Vagina (tissue), 2 donors: ENCODE results near the gene C16orf95. TPM values are rescaled to one million over a fixed set of nuclear protein-coding genes. Genes with fewer than 3 reads are reported as not detected.

Source experiments
- DNase-seq, 2 donors: peaks; one replicate each; pipeline ENCODE4 v3.0.0-alpha.2; 2017; ENCODE audit errors: extremely low spot score in 2 of 2
- H3K27ac ChIP-seq: fragments of 200-600 bp; sonication (generic); one replicate; pipeline ENCODE4 v1.5.1; 2019
- H3K27me3 ChIP-seq: fragments of 200-600 bp; sonication (generic); one replicate; pipeline ENCODE4 v1.5.1; 2019
- H3K36me3 ChIP-seq, 2 donors: fragments of 200-600 bp; sonication (generic); one replicate each; pipeline ENCODE4 v1.5.1; 2017 to 2019
- H3K4me1 ChIP-seq: fragments of 200-600 bp; sonication (generic); one replicate; pipeline ENCODE4 v1.5.1; 2019
- H3K4me3 ChIP-seq, 2 donors: fragments of 200-600 bp; sonication (generic); 1 replicate in 1 of 2; 2 replicates in 1 of 2; pipeline ENCODE4 v1.5.1; 2016 to 2019
- H3K9me3 ChIP-seq: fragments of 200-600 bp; sonication (generic); one replicate; pipeline ENCODE4 v1.5.1; 2019
- CTCF ChIP-seq, 3 experiments: fragments of 450-650 bp in 2 of 3; fragments of 200-600 bp in 1 of 3; sonication (generic) in 1 of 3; IDR thresholded peaks; one replicate each; pipeline ENCODE4 v1.5.1; 2017 to 2019; ENCODE audit warnings: antibody characterized with exemption in 3 of 3, mild to moderate bottlenecking in 2 of 3, moderate library complexity in 2 of 3
- POLR2A ChIP-seq, 2 donors: fragments of 450-650 bp; IDR thresholded peaks; one replicate each; pipeline ENCODE4 v1.6.1; 2017; ENCODE audit warnings: antibody characterized with exemption in 2 of 2, mild to moderate bottlenecking in 2 of 2, moderate library complexity in 2 of 2
- POLR2AphosphoS5 ChIP-seq, 2 donors: sonication (generic); formaldehyde crosslinking; IDR thresholded peaks; one replicate each; pipeline ENCODE4 v1.9.0; 2017; ENCODE audit warnings: antibody characterized with exemption in 2 of 2, mild to moderate bottlenecking in 2 of 2, low read depth in 1 of 2; ENCODE audit not compliant: insufficient read depth in 1 of 2
- intact Hi-C: fragments of 100-400 bp; cut with DNase I; formaldehyde crosslinking; loops from one replicate; pipeline ENCODE4 v1.15.1; 2023
- total RNA-seq: library from RNA; depleted of rRNA; stranded (reverse); fragments of >200 nt; gene quantifications from one replicate; pipeline ENCODE4 v1.2.3, GENCODE V29; 2016

Gene C16orf95
- total RNA-seq, 1 donor from 2014 or later: 1.5 TPM

- TF ChIP-seq CTCF (IDR thresholded peaks at IDR 0.05) (no peak), POLR2A (IDR thresholded peaks at IDR 0.05) (no peak), POLR2AphosphoS5 (IDR thresholded peaks at IDR 0.05; ENCODE audit: insufficient read depth in 1 of 2, low read depth in 1 of 2) (no peak)
- Histone ChIP-seq H3K27me3 (no peaks in the 10 kb centered on the region), H3K4me3 (no peak overlapping the region), H3K36me3 (no peaks in the 10 kb centered on the region), H3K4me1 (no peaks in the 10 kb centered on the region), H3K27ac (no peak overlapping the region), H3K9me3 (no peaks in the 10 kb centered on the region)
- no peak for DNase-seq
- intact Hi-C loops: no loop called here
Observed at GRCh38 chr16:87267566-87267965, 49.6 kb downstream of the C16orf95 start.

GRCh38 chr16:87266846-87267245, 50.3 kb downstream of the C16orf95 start:
- H3K4me1 ChIP-seq: no peaks in the 10 kb centered on the region

GRCh38 chr16:87265261-87265660, 51.9 kb downstream of the C16orf95 start:
- Histone ChIP-seq H3K27ac (no peak overlapping the region), H3K4me3 (no peak overlapping the region), H3K4me1 (no peaks in the 10 kb centered on the region), H3K27me3 (no peaks in the 10 kb centered on the region), H3K9me3 (no peaks in the 10 kb centered on the region), H3K36me3 (no peaks in the 10 kb centered on the region)
- no peak for DNase-seq
- intact Hi-C loops: no loop called here
- TF ChIP-seq CTCF (IDR thresholded peaks at IDR 0.05) (no peak), POLR2AphosphoS5 (IDR thresholded peaks at IDR 0.05; ENCODE audit: insufficient read depth in 1 of 2, low read depth in 1 of 2) (no peak), POLR2A (IDR thresholded peaks at IDR 0.05) (no peak)

More at GRCh38 chr16:87266846-87267245, 50.3 kb downstream of the C16orf95 start:
- H3K27ac ChIP-seq: no peak overlapping the region
- no peaks in the 10 kb centered on the region for H3K9me3 ChIP-seq
- no peak for DNase-seq
- no peak overlapping the region for H3K4me3 ChIP-seq
- H3K36me3 ChIP-seq: no peaks in the 10 kb centered on the region
- TF ChIP-seq POLR2A (IDR thresholded peaks at IDR 0.05) (no peak), POLR2AphosphoS5 (IDR thresholded peaks at IDR 0.05; ENCODE audit: insufficient read depth in 1 of 2, low read depth in 1 of 2) (no peak), CTCF (IDR thresholded peaks at IDR 0.05) (no peak)
- no peaks in the 10 kb centered on the region for H3K27me3 ChIP-seq
- intact Hi-C loops: no loop called here

- H3K27me3 ChIP-seq: no peaks in the 10 kb centered on the region
- intact Hi-C loops: no loop called here
- no peak overlapping the region for H3K4me3 ChIP-seq
- H3K27ac ChIP-seq: no peak overlapping the region
- no peaks in the 10 kb centered on the region for H3K36me3 ChIP-seq
- no peak for TF ChIP-seq POLR2A (IDR thresholded peaks at IDR 0.05)
- TF ChIP-seq CTCF (IDR thresholded peaks at IDR 0.05): no peak
- H3K4me1 ChIP-seq: no peaks in the 10 kb centered on the region
- H3K9me3 ChIP-seq: no peaks in the 10 kb centered on the region
- DNase-seq: no peak
Observed at GRCh38 chr16:87264634-87265033, 52.6 kb downstream of the C16orf95 start.

GRCh38 chr16:87263418-87264052, 53.7 kb downstream of the C16orf95 start:
- no peaks in the 10 kb centered on the region for H3K9me3 ChIP-seq
- DNase-seq: no peak
- intact Hi-C loops: no loop called here
- H3K27me3 ChIP-seq: no peaks in the 10 kb centered on the region
- H3K36me3 ChIP-seq: no peaks in the 10 kb centered on the region
- H3K27ac ChIP-seq: no peak overlapping the region
- H3K4me3 ChIP-seq: no peak overlapping the region
- no peaks in the 10 kb centered on the region for H3K4me1 ChIP-seq
- no peak for TF ChIP-seq POLR2A (IDR thresholded peaks at IDR 0.05)
- no peak for TF ChIP-seq CTCF (IDR thresholded peaks at IDR 0.05)
- TF ChIP-seq POLR2AphosphoS5 (IDR thresholded peaks at IDR 0.05; ENCODE audit: insufficient read depth in 1 of 2, low read depth in 1 of 2): no peak
